ENCODE data around the gene YDJC.
"Not testable (repeated sequence)": the region's sequence is repeated elsewhere in the genome, so short reads cannot be mapped to it uniquely, and the experiment has no call there.

The YDJC gene

GRCh38 chr22:21629255-21630149 is at the start of gene YDJC:
Gene YDJC, minus strand, starts transcription at chr22:21630022. Its CDS starts 8 bp downstream, at chr22:21630014.
- peak; percentile 85 to 91 for DNase-seq

- no peak for DNase-seq
Observed at GRCh38 chr22:21679383-21679782, 49.6 kb upstream of the YDJC start.

GRCh38 chr22:21678842-21679241 is 49.0 kb upstream of the YDJC start:
- not testable (repeated sequence) for DNase-seq

- no peak for DNase-seq
Observed at GRCh38 chr22:21677606-21678443, 48.0 kb upstream of the YDJC start.

GRCh38 chr22:21674638-21675245 is 44.9 kb upstream of the YDJC start:
- DNase-seq: no peak

- DNase-seq: no peak
Observed at GRCh38 chr22:21673534-21674321, 43.9 kb upstream of the YDJC start.

GRCh38 chr22:21672107-21672629 is 42.3 kb upstream of the YDJC start:
- no peak for DNase-seq

- DNase-seq: no peak
Observed at GRCh38 chr22:21669026-21669425, 39.2 kb upstream of the YDJC start.

GRCh38 chr22:21666786-21667185 is 37.0 kb upstream of the YDJC start:
- no peak for DNase-seq

GRCh38 chr22:21665047-21665851 is 35.4 kb upstream of the YDJC start:
- no peak for DNase-seq

- DNase-seq: no peak
Observed at GRCh38 chr22:21663738-21664137, 33.9 kb upstream of the YDJC start.

- DNase-seq: no peak
Observed at GRCh38 chr22:21661991-21662390, 32.2 kb upstream of the YDJC start.

- no peak for DNase-seq
Observed at GRCh38 chr22:21660904-21661303, 31.1 kb upstream of the YDJC start.

- no peak for DNase-seq
Observed at GRCh38 chr22:21659864-21660525, 30.2 kb upstream of the YDJC start.

GRCh38 chr22:21657360-21658032 is 27.7 kb upstream of the YDJC start:
- peak; percentile 77 to 88 for DNase-seq

- DNase-seq: no peak
Observed at GRCh38 chr22:21657020-21657359, 27.2 kb upstream of the YDJC start.

GRCh38 chr22:21652547-21653545 is 23.0 kb upstream of the YDJC start:
- no peak for DNase-seq

- DNase-seq: peak; percentile 71 to 83
Observed at GRCh38 chr22:21652010-21652546, 22.3 kb upstream of the YDJC start.

- no peak for DNase-seq
Observed at GRCh38 chr22:21651521-21652009, 21.7 kb upstream of the YDJC start.

All from NCI-H1930 (cell line).